ENCODE data around the gene TMEM61. TPM values are rescaled to one million over a fixed set of nuclear protein-coding genes. Genes with fewer than 3 reads are reported as not detected.
"Not testable (repeated sequence)": the region's sequence is repeated elsewhere in the genome, so short reads cannot be mapped to it uniquely, and the experiment has no call there.

Gene TMEM61
- total RNA-seq, 4 donors from 2014 or later: 6.6 to 13.9 (median 9.3) TPM

DNA sequence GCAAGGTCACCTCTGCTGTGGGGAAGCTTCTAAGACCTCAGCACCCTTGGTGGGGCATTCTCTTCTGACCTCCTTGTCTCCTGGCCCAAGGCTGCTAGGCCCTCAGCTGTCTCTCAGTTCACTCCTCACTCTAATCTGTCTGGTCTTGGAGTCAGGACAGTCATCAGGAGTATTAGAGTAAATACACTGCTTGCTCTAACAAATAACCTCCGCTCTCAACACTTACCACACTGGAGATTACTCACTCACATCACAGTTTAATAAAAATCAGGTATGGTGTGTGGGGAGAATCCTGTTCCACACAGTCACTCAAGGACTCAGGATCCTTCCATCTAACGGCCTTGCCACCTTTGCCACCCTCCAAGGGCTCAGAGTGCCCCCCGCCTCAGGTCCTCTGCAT lies 26.6 kb upstream of the TMEM61 start:
- no peak overlapping the region for H3K27ac ChIP-seq

DNA sequence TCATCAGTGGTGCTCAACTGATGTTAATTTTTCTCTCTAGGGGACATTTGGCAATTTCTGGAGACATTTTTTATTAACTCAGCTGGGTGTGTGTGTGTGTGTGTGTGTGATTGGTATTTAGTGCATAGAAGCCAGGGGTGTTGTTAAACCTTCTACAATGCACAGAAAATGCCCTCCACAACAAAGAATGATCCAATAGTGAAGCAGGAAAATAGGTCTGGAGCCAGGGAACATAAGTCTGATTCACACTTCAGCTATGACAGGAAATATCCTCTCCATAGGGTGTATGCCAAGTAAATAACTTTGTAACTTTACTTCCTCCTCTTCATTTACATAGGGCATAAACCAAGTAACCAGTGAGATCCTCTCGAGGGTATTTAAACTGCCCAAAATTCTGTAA lies 25.1 kb upstream of the TMEM61 start:
- peaks cover 0 to 5% (median 0%) of the 10 kb centered on the region in 4 donors for H3K9me3 ChIP-seq
- no peak for TF ChIP-seq POLR2A (IDR thresholded peaks at IDR 0.05)
- TF ChIP-seq, protein P1, sequence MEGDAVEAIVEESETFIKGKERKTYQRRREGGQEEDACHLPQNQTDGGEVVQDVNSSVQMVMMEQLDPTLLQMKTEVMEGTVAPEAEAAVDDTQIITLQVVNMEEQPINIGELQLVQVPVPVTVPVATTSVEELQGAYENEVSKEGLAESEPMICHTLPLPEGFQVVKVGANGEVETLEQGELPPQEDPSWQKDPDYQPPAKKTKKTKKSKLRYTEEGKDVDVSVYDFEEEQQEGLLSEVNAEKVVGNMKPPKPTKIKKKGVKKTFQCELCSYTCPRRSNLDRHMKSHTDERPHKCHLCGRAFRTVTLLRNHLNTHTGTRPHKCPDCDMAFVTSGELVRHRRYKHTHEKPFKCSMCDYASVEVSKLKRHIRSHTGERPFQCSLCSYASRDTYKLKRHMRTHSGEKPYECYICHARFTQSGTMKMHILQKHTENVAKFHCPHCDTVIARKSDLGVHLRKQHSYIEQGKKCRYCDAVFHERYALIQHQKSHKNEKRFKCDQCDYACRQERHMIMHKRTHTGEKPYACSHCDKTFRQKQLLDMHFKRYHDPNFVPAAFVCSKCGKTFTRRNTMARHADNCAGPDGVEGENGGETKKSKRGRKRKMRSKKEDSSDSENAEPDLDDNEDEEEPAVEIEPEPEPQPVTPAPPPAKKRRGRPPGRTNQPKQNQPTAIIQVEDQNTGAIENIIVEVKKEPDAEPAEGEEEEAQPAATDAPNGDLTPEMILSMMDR (IDR thresholded peaks at IDR 0.05): no peak
- no peak overlapping the region for H3K27ac ChIP-seq
- H3K4me1 ChIP-seq: peaks cover 0 to 7% (median 1%) of the 10 kb centered on the region in 4 donors
- DNase-seq: no peak
- H3K4me3 ChIP-seq: no peak overlapping the region
- H3K36me3 ChIP-seq: no peaks in the 10 kb centered on the region
- no peaks in the 10 kb centered on the region for H3K27me3 ChIP-seq

More for the DNA sequence above, 26.6 kb upstream of the TMEM61 start:
- Histone ChIP-seq H3K4me3 (no peak overlapping the region), H3K27me3 (no peaks in the 10 kb centered on the region), H3K4me1 (peaks cover 0 to 12% (median 1%) of the 10 kb centered on the region in 4 donors), H3K9me3 (peaks cover 0 to 5% (median 0%) of the 10 kb centered on the region in 4 donors), H3K36me3 (no peaks in the 10 kb centered on the region)
- TF ChIP-seq, protein P1 (IDR thresholded peaks at IDR 0.05): no peak
- TF ChIP-seq POLR2A (IDR thresholded peaks at IDR 0.05): no peak
- DNase-seq: no peak

DNA sequence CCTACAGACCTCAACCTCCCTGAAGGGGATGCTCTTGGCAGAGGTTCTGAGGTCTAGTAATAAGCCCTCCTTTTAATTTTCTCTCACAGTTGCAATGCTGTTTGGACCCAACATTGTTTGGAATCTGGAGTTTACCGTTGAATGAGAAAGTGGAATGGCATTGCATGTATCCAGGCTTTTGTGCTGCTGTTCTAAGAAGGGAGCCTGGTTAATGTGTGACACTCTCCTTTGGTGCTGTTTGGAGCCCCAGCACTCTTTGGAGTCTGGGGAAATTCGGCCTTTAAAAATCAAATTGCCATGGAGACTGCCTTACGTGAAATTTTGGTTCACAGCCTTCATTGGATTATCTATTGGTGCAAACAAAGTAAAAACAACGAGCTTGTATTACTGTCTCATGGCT lies 23.7 kb upstream of the TMEM61 start:
- Histone ChIP-seq H3K4me3 (no peak overlapping the region), H3K36me3 (no peaks in the 10 kb centered on the region), H3K27ac (no peak overlapping the region), H3K9me3 (peaks cover 0 to 5% (median 0%) of the 10 kb centered on the region in 4 donors), H3K4me1 (no peaks in the 10 kb centered on the region), H3K27me3 (no peaks in the 10 kb centered on the region)
- TF ChIP-seq POLR2A (IDR thresholded peaks at IDR 0.05): no peak
- TF ChIP-seq, protein P1 (IDR thresholded peaks at IDR 0.05): no peak
- no peak for DNase-seq

DNA sequence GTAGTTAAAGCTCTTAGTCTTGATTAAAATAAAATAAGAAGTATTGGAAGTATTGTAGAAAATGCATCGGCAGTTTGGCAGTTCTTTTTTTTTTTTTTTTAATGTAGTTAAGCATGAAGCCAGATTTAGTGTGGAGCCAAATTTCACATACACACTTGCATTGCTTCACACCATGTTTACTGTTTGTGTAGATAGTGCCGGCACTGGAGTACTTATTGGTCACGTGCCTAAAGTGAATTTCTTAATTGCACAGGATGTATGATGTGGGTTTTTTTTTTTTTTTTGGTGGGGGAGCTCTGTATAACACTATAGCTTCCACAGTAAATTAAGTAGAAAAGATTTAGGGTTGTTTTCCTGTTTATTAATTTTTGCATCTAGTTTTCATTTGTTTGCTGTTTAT lies 21.2 kb upstream of the TMEM61 start:
- DNase-seq: no peak
- TF ChIP-seq POLR2A (IDR thresholded peaks at IDR 0.05): no peak
- TF ChIP-seq, protein P1 (IDR thresholded peaks at IDR 0.05): no peak
- H3K27ac ChIP-seq: no peak overlapping the region
- no peaks in the 10 kb centered on the region for H3K4me1 ChIP-seq
- peaks cover 0 to 5% (median 0%) of the 10 kb centered on the region in 4 donors for H3K9me3 ChIP-seq
- no peak overlapping the region for H3K4me3 ChIP-seq
- H3K36me3 ChIP-seq: no peaks in the 10 kb centered on the region
- no peaks in the 10 kb centered on the region for H3K27me3 ChIP-seq

DNA sequence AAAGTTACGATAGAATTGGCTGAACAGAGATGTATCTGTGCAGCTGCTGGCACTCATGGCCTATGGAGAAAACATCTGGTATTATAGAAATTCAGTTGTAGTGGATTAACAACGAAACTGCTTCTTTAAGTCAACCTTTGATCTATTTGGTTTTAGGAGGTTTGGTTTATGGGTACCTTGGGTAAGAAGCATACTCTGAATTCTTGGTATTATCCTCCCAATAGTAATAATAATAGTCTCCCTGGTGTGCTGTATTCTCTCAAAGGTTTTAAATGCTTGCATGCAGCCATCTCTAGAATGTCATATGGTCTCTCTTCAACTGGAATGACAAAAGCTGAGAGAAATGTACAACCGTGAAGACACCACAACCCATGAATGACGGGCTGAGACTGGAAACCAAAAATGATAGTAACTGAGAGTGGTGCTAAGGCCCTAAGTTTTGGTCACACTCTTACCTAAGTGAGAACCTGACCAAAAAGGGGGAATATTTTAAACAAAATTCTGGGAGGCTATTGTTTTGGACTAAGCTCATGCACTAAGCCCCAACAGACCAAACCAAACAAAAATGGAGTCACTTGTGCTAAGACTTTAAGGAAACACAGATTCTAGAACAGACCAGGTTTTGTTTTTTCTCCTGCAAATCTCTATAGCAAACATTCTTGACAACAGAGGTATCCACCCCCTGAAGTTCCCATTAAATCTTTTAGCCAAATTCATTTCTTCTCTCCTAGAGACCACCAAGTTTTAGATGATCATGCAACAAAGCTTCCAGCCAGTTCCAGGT lies 17.6 kb upstream of the TMEM61 start:
- DNase-seq: no peak
- H3K4me1 ChIP-seq: peaks cover 0 to 4% (median 0%) of the 10 kb centered on the region in 4 donors
- H3K36me3 ChIP-seq: no peaks in the 10 kb centered on the region
- no peaks in the 10 kb centered on the region for H3K27me3 ChIP-seq
- TF ChIP-seq, protein P1 (IDR thresholded peaks at IDR 0.05): no peak
- TF ChIP-seq POLR2A (IDR thresholded peaks at IDR 0.05): no peak
- H3K27ac ChIP-seq: no peak overlapping the region
- peaks cover 0 to under 1% (median 0%) of the 10 kb centered on the region in 4 donors for H3K9me3 ChIP-seq
- no peak overlapping the region for H3K4me3 ChIP-seq

DNA sequence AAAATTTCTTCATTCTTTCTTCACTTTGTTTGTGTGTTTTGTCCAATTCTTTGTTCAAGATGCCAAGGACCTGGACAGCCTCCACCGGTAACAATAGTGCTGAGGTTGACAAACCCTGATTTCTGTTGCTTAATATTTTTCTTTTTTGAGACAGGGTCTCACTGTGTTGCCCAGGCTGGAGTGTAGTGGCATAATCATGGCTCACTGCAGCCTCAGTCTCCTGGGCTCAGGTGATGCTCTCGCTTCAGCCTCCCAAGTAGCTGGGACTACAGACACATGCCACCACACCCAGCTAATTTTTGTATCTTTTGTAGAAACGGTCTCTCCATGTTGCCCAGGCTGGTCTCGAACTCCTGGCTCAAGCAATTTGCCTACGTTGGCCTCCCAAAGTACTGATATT lies 16.6 kb upstream of the TMEM61 start:
- DNase-seq, H3K27ac ChIP-seq, H3K36me3 ChIP-seq, H3K4me1 ChIP-seq, H3K4me3 ChIP-seq, H3K9me3 ChIP-seq, H3K27me3 ChIP-seq: not testable (repeated sequence)
